WTC11 (cell line): ENCODE data around the gene FOXC2. TPM values are rescaled to one million over a fixed set of nuclear protein-coding genes. Genes with fewer than 3 reads are reported as not detected.

Experiments
- ATAC-seq: fragments of 200-7000 bp; cut with Tn5 transposase; 2 replicates; pipeline ENCODE4 v1.10.0; 2021; ENCODE audit warnings: mild to moderate bottlenecking, moderate library complexity
- CTCF ChIA-PET: fragments of 300-600 bp; sonication (Branson Sonifier 250); formaldehyde crosslinking; loops from one replicate; lab custom pipeline; 2021; ENCODE audit warnings: antibody characterized with exemption; lab: Charles Lee
- POLR2A ChIA-PET: fragments of 350-600 bp; sonication (Branson Sonifier 250); formaldehyde crosslinking; loops from one replicate; lab custom pipeline; 2021; ENCODE audit warnings: antibody characterized with exemption; lab: Charles Lee
- DNase-seq: peaks from one replicate; pipeline ENCODE4 v3.0.0; 2021; ENCODE audit warnings: low spot score
- H3K27ac Mint-ChIP-seq: 2 replicates; pipeline ENCODE4 v1.8.0; 2021; ENCODE audit warnings: mixed read lengths
- H3K27me3 Mint-ChIP-seq: 2 replicates; pipeline ENCODE4 v1.8.0; 2021; ENCODE audit warnings: low read depth, mild to moderate bottlenecking, moderate library complexity, mixed read lengths
- H3K36me3 Mint-ChIP-seq: 2 replicates; pipeline ENCODE4 v1.8.0; 2021; ENCODE audit warnings: mixed read lengths
- H3K4me1 Mint-ChIP-seq: 2 replicates; pipeline ENCODE4 v1.8.0; 2022; ENCODE audit warnings: mixed read lengths
- H3K4me3 Mint-ChIP-seq: 2 replicates; pipeline ENCODE4 v1.8.0; 2021; ENCODE audit warnings: mild to moderate bottlenecking, moderate library complexity, mixed read lengths
- H3K9me3 Mint-ChIP-seq: 2 replicates; pipeline ENCODE4 v1.8.0; 2021; ENCODE audit warnings: mixed read lengths
- ARID4B ChIP-seq: sonication (generic); formaldehyde crosslinking; IDR thresholded peaks from 2 replicates; pipeline ENCODE4 v1.8.0; 2023; ENCODE audit warnings: missing genetic modification reagents, mild to moderate bottlenecking, borderline replicate concordance
- CREM ChIP-seq: sonication (generic); formaldehyde crosslinking; IDR thresholded peaks from 2 replicates; pipeline ENCODE4 v1.8.1; 2022; ENCODE audit warnings: mild to moderate bottlenecking, missing genetic modification reagents, moderate library complexity
- E2F1 ChIP-seq: sonication (generic); formaldehyde crosslinking; IDR thresholded peaks from 2 replicates; pipeline ENCODE4 v1.8.0; 2022; ENCODE audit warnings: mild to moderate bottlenecking, missing genetic modification reagents
- E2F5 ChIP-seq: sonication (generic); formaldehyde crosslinking; IDR thresholded peaks from 2 replicates; pipeline ENCODE4 v1.8.1; 2022; ENCODE audit warnings: mild to moderate bottlenecking, moderate library complexity, missing genetic modification reagents
- ESRRA ChIP-seq: sonication (generic); formaldehyde crosslinking; IDR thresholded peaks from 2 replicates; pipeline ENCODE4 v1.8.1; 2022; ENCODE audit warnings: mild to moderate bottlenecking, missing genetic modification reagents, borderline replicate concordance
- ETV6 ChIP-seq: sonication (generic); formaldehyde crosslinking; IDR thresholded peaks from 2 replicates; pipeline ENCODE4 v1.8.1; 2022; ENCODE audit warnings: mild to moderate bottlenecking, missing genetic modification reagents
- FOXJ3 ChIP-seq: sonication (generic); formaldehyde crosslinking; IDR thresholded peaks from 2 replicates; pipeline ENCODE4 v1.9.0; 2021; ENCODE audit warnings: missing genetic modification reagents, mild to moderate bottlenecking, borderline replicate concordance
- HMGA2 ChIP-seq: fragments of 250-450 bp; sonication (Bioruptor Pico); IDR thresholded peaks from 2 replicates; pipeline ENCODE4 v1.4.0; 2021; ENCODE audit warnings: mild to moderate bottlenecking, moderate library complexity
- MAX ChIP-seq: sonication (generic); formaldehyde crosslinking; IDR thresholded peaks from 2 replicates; pipeline ENCODE4 v1.8.0; 2022; ENCODE audit warnings: mild to moderate bottlenecking, missing genetic modification reagents
- MLX ChIP-seq: sonication (generic); formaldehyde crosslinking; IDR thresholded peaks from 2 replicates; pipeline ENCODE4 v1.8.1; 2023; ENCODE audit warnings: mild to moderate bottlenecking, missing genetic modification reagents, moderate library complexity
- NFE2L1 ChIP-seq: sonication (generic); formaldehyde crosslinking; IDR thresholded peaks from 2 replicates; pipeline ENCODE4 v1.8.1; 2023; ENCODE audit warnings: missing genetic modification reagents
- PREB ChIP-seq: sonication (generic); formaldehyde crosslinking; IDR thresholded peaks from 2 replicates; pipeline ENCODE4 v1.8.1; 2022; ENCODE audit warnings: mild to moderate bottlenecking, missing genetic modification reagents, moderate library complexity, borderline replicate concordance
- PRRX2 ChIP-seq: fragments of 250-450 bp; sonication (Bioruptor Pico); IDR thresholded peaks from 2 replicates; pipeline ENCODE4 v1.8.0; 2021; ENCODE audit warnings: mild to moderate bottlenecking
- SMAD3 ChIP-seq: sonication (generic); formaldehyde crosslinking; IDR thresholded peaks from 2 replicates; pipeline ENCODE4 v1.8.0; 2022; ENCODE audit warnings: missing genetic modification reagents, mild to moderate bottlenecking, borderline replicate concordance
- STAT6 ChIP-seq: sonication (generic); formaldehyde crosslinking; conservative IDR thresholded peaks from 2 replicates; pipeline ENCODE4 v1.8.1; 2023; ENCODE audit warnings: mild to moderate bottlenecking, low read depth, missing genetic modification reagents, moderate library complexity
- USF1 ChIP-seq: sonication (generic); formaldehyde crosslinking; IDR thresholded peaks from 2 replicates; pipeline ENCODE4 v1.8.0; 2022; ENCODE audit warnings: mild to moderate bottlenecking, missing genetic modification reagents
- ZNF138 ChIP-seq: sonication (generic); formaldehyde crosslinking; conservative IDR thresholded peaks from 2 replicates; pipeline ENCODE4 v1.8.1; 2022; ENCODE audit warnings: mild to moderate bottlenecking, moderate library complexity, missing genetic modification reagents
- ZNF281 ChIP-seq: sonication (generic); formaldehyde crosslinking; IDR thresholded peaks from 2 replicates; pipeline ENCODE4 v1.8.0; 2023; ENCODE audit warnings: mild to moderate bottlenecking, missing genetic modification reagents
- ZNF396 ChIP-seq: fragments of 250-450 bp; sonication (Bioruptor Pico); IDR thresholded peaks from 2 replicates; pipeline ENCODE4 v1.8.0; 2021; ENCODE audit warnings: mild to moderate bottlenecking, moderate library complexity, borderline replicate concordance
- ZNF416 ChIP-seq: fragments of 250-450 bp; sonication (Bioruptor Pico); IDR thresholded peaks from 2 replicates; pipeline ENCODE4 v1.9.0; 2021; ENCODE audit warnings: mild to moderate bottlenecking, inconsistent platforms
- ZNF423 ChIP-seq: fragments of 250-450 bp; sonication (Bioruptor Pico); IDR thresholded peaks from 2 replicates; pipeline ENCODE4 v2.1.2; 2022; ENCODE audit warnings: mild to moderate bottlenecking, moderate library complexity
- total RNA-seq: library from RNA; stranded (reverse); gene quantifications from 3 replicates; pipeline ENCODE4 v1.2.3, GENCODE V29; 2021

Gene FOXC2
- total RNA-seq, 1 experiment from 2014 or later: 0.28 TPM

- TF ChIP-seq STAT6 (CRISPR knock-in tag) (no peak), ZNF416 (CRISPR knock-in tag) (no peak), NFE2L1 (CRISPR knock-in tag) (no peak), USF1 (CRISPR knock-in tag) (no peak)
- TF ChIP-seq, all 79 proteins: peak for 0
Observed at GRCh38 chr16:86537486-86537885, 29.1 kb upstream of the FOXC2 start (continued).

GRCh38 chr16:86538196-86538780 lies 28.3 kb upstream of the FOXC2 start:
- POLR2A ChIA-PET: no interaction called here
- Mint-ChIP-seq H3K36me3 (peaks cover 23% of the 10 kb centered on the region), H3K27me3 (no peaks in the 10 kb centered on the region), H3K9me3 (no peaks in the 10 kb centered on the region), H3K4me3 (no peak overlapping the region), H3K27ac (no peak overlapping the region), H3K4me1 (no peaks in the 10 kb centered on the region)
- no peak for DNase-seq
- CTCF ChIA-PET: interaction anchor here (1.0 kb wide), 1 partner anchor 760 kb away, joined by 3 read pairs; no protein-coding TSS in a partner anchor
- ATAC-seq: no peak
- TF ChIP-seq ZNF396 (CRISPR knock-in tag): no peak
- no peak for TF ChIP-seq NFE2L1 (CRISPR knock-in tag)
- no peak for TF ChIP-seq E2F1
- no peak for TF ChIP-seq ZNF281 (CRISPR knock-in tag)
- no peak for TF ChIP-seq SMAD3
- TF ChIP-seq PREB (CRISPR knock-in tag): no peak
- TF ChIP-seq MAX: no peak
- no peak for TF ChIP-seq PRRX2 (CRISPR knock-in tag)
- TF ChIP-seq ETV6 (CRISPR knock-in tag): no peak
- TF ChIP-seq FOXJ3 (CRISPR knock-in tag): no peak
- TF ChIP-seq ARID4B: no peak
- TF ChIP-seq ESRRA (CRISPR knock-in tag): no peak
- TF ChIP-seq HMGA2: no peak
- TF ChIP-seq CREM (CRISPR knock-in tag): no peak
- no peak for TF ChIP-seq ZNF423 (CRISPR knock-in tag)
- no peak for TF ChIP-seq E2F5 (CRISPR knock-in tag)
- no peak for TF ChIP-seq MLX
- no peak for TF ChIP-seq ZNF138
